Measurements from ENCODE around the gene GRAP2.

- TF ChIP-seq CTCF (IDR thresholded peaks at IDR 0.05; ENCODE audit: low read depth, low read length, poor library complexity, severe bottlenecking) (no peak), EZH2phosphoT487 (IDR thresholded peaks at IDR 0.05; ENCODE audit: borderline replicate concordance, low read length) (no peak)
These were observed 37.7 kb downstream of the GRAP2 start for GRCh38 chr22:39938509-39939111.
